G401 (cell line): ENCODE measurements around the gene RPS15. TPM values are rescaled to one million over a fixed set of nuclear protein-coding genes. Genes with fewer than 3 reads are reported as not detected.
"Not testable (repeated sequence)": the region's sequence is repeated elsewhere in the genome, so short reads cannot be mapped to it uniquely, and the experiment has no call there.

ENCODE experiments used
- DNase-seq: peaks from one replicate; pipeline ENCODE4 v3.0.0-alpha.2; 2015; ENCODE audit warnings: low spot score
- in situ Hi-C: cut with HindIII; loops from 2 replicates; pipeline ENCODE4 v1.10.0; 2016; ENCODE audit warnings: low sequenced_read_pairs, mixed read lengths
- total RNA-seq: library from RNA; depleted of rRNA; stranded (reverse); fragments of >200 nt; shearing (Covaris generic); gene quantifications from 2 replicates; pipeline ENCODE4 v1.2.3, GENCODE V29; 2014

The RPS15 gene
- total RNA-seq, 1 experiment from 2014 or later: 1,164 TPM

DNA sequence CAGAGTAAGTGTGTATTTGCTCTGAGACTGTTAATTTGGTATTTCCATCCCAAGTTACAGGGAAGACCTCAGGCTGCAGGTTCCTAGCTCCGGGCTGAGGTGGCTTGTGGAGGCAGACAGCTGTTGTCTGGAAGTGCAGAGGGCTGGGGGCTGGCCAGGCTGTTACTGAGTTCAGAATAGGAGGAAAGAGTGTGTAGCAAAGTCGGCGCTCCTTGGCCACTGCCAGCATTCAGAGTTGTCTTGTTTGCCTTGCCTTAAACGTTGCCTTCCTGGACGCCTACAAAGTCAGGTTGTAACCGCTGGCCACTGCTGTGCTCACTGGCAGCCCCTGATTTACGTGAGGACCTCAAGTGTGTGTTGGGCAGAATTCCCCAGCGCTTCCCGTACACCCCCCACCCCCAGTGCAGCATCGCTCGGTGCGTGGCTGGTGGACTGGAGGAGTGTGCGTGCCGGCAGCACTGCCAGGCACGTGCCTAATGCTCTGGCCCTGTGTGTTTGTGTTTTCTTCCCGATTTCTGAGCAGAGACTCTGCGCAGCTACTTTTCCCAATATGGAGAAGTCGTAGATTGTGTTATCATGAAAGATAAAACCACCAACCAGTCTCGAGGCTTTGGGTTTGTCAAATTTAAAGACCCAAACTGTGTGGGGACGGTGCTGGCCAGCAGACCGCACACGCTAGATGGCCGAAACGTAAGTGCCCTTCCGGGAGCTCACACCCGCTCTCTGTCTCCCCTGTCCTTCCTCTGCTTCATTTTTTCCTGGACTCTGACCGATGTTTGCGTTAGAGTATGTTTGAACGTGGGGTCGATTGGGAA is 20.3 kb upstream of the RPS15 start:
- in situ Hi-C loops: no loop called here
- peak; percentile 52 for DNase-seq

DNA sequence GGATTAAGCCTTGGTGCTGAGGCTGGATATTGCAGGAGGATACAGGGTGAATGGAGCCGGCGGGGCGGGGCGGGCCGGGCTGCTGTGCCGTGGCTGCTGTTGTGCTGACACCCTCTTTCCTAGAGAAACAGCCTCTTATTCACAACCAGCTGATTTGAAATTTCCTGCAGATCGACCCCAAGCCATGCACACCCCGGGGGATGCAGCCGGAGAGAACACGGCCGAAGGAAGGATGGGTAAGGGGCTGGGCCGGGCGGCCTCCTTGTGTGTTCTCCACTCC is 19.8 kb upstream of the RPS15 start:
- in situ Hi-C loops: no loop called here
- DNase-seq: no peak

DNA sequence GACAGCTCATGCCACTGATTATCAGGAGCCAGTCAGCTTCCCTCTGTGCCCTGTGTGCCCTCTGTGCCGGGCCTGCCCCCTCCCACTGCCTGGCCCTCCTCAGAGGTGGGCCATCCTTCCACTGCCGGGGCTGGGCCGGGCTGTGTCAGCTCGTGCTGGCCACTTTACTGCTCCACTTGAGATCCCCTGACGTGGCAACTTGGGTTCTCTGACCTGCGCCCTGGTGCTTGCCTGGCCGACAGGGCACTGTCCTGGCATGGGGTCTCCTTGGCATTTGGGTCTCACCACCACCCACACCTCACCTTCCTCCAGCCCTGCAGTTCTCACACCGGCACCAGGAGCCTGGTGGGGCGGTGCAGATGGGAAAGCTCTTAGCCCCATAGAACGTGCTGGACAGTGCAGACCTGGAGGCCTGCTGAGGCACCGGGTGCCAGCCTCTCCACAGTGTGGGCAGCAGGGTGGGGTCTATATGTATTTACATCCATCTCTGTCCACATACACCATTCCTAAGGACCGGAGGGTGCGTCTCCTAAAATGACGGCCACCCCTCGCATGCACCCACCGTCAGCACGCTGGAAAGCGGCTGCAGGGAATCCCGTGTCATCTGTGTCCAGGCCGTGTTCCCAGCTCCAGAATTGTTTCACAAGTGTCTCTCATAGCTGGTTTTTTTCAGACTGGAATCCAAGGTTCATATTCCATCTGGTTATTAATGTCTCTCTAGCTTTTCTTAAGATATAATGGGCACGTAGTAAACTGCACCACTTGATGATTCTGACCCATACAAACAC is 19.1 kb upstream of the RPS15 start:
- DNase-seq: no peak
- in situ Hi-C loops: no loop called here

DNA sequence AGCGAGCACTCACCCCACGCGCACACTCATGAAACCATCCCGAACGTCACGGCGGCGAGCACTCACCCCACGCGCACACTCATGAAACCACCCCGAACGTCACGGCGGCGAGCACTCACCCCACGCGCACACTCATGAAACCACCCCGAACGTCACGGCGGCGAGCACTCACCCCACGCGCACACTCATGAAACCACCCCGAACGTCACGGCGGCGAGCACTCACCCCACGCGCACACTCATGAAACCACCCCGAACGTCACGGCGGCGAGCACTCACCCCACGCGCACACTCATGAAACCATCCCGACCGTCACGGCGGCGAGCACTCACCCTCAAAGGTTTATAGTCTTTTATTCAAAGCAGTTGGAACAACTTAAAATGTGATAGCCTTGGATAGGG is 18.1 kb upstream of the RPS15 start:
- in situ Hi-C loops, DNase-seq: not testable (repeated sequence)

DNA sequence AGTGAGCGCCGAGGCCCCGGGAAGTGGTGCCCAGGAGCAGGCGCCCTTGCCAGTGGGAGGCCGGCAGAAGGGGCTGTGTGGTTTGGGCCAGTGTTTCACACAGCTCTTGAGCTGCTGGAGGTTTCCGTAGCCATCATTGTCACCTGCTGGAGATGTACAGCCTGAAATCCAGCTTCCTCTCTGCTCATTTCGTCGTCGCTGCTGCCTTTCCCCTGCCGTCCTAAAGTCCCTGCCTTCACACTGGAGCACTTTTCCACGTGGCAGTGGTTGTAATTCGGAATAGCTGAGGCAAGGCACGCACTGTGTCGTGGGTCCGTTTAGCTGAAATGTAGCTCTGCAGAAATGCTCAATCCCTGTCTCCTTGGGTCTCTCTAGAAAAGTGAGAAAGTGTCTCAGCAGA is 17.6 kb upstream of the RPS15 start:
- in situ Hi-C loops: no loop called here
- no peak for DNase-seq

DNA sequence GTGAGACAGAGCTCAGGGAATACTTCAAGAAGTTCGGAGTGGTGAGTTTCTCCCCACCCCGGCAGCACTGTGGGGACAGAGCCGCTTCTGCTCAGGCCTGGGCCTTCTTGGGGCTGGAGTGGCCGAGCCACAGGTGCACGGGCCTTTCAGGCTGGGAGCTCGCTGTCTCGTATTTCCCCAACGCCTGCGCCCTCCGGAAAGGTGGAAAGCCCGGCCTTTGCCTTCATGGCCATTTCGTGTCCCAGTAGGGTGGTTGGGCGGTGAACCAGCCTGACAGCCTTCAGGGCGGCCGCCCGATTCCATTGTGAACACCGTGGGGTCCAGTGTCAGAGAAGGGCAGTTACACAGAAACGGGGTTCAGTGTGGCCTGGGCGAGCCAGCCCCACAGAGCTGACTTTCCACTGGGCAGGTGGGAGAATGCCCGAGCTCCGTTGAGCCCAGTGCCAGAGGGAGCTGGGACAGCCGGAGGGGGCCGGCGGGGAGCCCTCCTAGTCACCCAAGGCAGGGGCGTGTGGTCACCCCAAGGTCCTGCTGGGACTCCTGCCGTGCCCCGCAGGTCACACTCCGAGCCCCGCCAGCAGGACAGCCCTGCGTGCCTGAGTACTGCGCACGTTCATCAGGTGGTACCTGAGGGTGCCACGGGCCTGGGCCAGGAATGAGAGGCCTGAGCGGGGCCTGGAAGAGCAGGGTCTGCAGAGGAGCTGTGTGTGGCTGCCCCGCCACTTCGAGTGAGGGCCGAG is 16.8 kb upstream of the RPS15 start:
- DNase-seq: no peak
- in situ Hi-C loops: no loop called here

DNA sequence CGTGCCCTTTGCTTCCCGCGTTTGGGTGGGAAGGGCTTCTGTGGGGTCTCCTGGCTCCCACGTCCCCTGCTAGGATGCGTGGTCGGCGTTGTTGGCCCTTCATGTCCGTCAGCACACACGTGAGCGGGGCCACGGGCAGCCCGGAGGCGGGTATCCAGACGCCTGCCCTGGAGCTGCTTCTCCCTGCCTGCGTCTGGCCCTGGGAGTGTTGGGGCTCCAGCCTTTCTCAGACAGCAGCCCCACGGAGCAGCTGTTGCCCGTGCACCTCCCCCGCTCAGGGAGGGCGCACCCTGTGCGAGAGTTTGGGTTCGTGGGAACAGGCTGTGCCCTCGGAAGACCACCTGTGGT is 16.3 kb upstream of the RPS15 start:
- in situ Hi-C loops: no loop called here
- DNase-seq: no peak

DNA sequence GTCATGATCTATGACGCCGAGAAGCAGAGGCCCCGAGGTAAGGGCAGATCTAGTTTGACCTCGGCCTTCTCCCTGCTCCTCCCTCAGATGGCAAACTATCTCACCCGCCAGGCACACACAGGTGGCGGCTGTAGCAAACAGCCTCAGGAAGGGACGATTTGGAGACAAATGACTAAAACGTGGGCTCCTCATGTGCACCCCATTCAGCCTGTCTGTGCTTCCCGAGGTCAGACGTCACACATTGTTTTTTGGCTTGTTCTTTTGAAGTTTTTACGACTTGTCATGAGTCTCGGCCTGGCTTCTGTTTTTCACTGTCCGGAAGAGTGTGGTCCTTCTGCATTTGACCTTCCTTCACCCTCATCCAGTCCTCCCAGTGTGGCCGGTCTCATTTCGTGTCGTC is 15.8 kb upstream of the RPS15 start:
- no peak for DNase-seq
- in situ Hi-C loops: no loop called here

DNA sequence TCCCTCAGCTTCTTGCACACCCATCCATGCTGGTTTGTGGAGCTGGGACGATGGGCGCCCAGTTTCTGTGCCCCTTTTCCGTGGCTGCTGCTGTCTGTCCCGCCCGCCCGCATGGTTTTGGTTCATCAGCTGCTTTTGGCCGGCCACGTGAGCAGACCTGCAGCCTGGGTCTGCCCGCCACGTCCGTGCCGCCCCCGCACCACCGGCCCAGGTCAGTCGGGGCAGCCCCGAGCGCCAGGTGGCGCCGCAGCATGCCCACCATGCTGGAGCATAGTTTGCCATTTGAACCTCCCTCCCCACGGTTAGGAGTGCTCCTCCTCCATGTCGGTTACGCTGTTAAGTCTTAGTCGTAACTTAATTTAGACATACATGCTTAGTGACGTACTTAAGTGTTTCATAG is 15.3 kb upstream of the RPS15 start:
- in situ Hi-C loops: no loop called here
- no peak for DNase-seq

DNA sequence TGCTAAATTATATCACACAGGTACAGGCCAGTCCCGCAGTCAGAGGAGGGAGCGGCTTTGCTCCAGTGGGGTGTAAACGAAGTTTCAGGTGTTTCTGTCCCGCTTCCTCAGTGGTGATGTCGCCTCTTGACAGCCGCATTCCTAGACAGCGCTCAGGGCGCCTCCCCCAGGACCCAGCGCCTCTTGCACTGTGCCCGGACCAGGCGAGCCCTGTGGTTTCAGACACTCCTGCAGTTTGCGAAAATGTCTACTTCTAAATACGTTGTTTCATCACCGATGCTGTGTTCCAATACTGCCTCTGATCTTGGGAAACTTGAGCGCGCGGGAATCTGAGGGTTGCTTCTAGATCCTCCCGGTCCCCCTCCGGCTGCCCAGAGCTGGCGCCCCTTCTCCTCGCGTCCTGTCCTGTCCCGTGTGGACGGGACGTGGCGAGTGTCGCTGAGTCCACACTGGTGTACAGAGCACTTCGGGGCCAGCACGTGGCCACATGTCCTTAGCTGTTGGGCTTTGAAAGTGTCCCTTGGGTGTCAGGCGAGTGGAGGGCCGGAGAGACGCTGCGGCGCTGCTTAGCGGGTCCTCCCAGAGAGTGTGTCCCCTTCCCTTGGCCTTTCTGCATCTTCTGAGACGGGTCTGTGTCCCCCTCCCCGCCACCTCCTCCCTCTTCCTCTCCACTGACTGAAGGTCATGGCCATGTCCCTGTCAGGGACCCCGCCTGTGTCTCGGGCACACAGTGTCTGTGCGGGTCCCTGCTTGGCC is 14.6 kb upstream of the RPS15 start:
- no peak for DNase-seq
- in situ Hi-C loops: no loop called here

DNA sequence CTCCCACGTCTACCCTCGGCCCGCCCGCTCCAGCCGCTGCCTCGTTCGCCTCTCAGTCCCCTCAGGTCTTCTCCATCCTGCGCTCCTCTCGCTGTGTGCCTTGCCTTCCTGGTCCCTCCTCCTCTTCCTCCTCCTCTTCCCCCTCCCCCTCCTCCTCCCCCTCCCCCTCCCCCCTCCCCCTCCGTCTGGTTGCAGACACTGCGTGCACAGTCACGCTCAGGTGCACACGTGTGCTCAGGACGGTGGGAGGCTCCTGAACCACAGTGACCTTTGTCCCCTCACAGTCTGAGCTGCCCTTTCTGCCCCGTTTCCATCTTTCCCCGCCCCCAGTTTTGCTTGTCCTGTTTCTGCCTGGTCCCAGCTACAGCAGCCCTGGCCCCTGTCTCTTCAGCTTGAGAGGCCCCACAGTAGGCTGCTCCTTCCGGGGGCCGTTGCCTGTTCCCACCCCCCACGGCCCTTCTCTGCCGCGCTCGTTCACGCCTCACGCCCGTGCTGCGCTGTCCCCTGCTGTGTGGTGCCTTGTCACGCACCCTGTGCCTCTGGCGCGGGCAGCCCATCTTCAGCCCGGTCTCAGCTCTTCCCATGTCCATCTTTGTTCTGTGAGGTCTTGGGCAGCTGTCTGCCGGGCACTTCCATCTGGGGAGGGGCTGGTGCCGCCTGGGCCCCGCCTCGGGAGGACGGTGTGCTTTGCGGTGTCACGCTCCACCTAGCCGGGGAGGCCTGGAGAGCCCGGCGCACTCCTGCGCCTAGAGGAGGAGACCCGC is 13.8 kb upstream of the RPS15 start:
- DNase-seq: no peak
- in situ Hi-C loops: no loop called here

DNA sequence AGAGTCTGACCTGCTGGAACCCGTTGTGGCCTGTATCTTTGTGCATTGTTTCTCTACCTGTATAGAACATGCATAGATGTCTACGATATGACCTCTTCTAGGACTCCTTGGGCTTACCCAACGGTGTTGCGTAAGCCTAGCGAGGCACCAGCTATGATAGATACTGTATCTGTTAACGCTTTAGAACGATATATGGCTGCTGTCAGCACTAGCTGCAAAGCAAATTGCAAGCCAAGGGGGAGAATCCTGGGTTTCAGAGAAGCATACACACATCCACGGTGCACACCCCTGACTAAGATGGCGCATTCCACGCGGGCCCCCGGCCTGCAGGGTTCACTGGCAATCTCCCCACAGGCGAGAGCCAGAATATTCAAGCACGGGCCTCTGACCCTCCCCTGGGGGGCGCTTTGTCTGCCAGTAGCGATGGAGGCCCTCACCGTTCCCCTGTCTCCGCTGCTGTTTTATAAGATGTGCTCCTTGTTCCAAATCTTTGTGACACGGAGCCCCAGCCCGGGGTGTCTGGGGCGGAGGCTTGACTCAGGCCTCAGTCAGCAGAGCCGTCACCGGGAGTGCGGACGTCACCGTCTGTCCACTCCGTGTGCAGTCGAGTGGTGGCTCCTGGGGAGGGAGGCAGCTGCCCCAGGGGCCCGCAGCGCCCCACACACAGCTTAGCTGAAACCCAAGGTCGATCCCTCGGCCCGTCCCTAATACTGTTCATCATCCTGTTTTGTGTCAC is 12.9 kb upstream of the RPS15 start:
- in situ Hi-C loops: no loop called here
- DNase-seq: no peak

DNA sequence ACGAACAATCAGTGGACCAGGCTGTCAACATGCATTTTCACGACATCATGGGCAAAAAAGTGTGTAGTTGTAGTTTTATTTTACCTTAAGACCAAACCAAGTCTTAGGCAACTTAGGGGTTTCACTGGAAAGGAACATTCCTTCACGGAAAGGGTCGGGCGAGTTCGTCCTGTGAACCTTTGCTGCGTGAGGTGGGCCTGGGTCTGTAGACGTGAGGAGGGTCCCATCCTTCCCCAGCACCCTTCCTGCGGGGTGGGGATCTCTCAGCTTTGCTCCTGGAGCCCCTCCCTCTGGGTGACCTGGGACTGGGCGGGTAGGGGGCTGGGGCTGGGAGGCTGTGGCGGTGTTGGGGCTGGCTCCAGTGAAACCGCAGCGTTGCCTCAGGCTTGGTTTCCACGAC is 12.3 kb upstream of the RPS15 start:
- DNase-seq: no peak
- in situ Hi-C loops: no loop called here

DNA sequence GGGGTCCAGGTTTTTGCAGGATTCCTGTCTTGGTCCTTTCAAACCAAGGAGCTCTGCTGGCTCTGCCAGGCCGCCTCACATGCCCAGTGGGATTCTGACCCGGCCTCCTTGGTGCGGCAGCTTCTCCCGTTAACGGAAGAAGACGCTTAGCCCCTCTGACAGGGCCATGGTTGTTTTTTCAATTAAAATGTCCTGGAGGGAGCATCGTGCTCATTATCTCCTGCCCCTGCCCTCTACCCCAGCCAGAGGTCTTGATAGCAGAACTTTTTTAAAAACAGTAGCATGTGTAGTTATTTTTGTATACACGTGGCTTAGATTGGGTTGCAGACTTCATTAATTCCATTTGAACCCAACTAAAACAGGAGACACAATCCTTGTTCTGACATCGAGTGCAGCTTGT is 11.5 kb upstream of the RPS15 start:
- in situ Hi-C loops: no loop called here
- no peak for DNase-seq

DNA sequence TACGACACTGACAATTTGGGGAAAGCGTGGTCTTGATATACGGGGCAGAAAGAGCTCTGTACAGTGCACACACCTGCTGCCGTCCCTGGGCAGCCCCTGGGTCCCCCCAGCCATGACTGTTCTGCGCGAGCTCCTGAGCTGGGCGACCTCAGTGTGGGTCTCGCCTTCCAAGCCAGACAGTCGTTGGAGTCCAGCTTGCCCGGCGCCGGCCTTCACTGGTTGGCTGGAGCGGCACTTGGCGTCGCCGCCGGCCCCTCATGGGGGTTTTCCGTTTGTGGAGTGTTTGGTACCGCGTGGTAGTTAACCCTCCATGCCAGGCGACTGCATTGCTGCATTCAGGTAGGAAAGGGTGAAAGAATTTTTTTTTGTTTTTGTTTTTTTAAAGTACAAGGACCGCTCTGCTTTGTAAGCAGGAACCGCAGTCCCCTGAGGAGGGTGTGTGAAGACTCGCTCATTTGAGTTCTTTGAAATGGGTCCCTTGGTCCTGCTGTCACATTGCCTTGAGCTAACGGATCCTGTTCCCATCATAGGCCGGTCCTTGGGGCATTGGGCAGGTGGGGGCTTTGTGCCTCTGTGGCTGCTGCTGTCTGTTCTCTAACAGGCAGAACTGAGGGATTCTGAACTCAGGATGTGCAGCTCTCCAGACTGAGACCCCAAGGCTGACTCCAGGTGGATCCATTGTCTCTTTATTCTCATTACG is 10.8 kb upstream of the RPS15 start:
- peak; percentile 56 for DNase-seq
- in situ Hi-C loops: no loop called here

DNA sequence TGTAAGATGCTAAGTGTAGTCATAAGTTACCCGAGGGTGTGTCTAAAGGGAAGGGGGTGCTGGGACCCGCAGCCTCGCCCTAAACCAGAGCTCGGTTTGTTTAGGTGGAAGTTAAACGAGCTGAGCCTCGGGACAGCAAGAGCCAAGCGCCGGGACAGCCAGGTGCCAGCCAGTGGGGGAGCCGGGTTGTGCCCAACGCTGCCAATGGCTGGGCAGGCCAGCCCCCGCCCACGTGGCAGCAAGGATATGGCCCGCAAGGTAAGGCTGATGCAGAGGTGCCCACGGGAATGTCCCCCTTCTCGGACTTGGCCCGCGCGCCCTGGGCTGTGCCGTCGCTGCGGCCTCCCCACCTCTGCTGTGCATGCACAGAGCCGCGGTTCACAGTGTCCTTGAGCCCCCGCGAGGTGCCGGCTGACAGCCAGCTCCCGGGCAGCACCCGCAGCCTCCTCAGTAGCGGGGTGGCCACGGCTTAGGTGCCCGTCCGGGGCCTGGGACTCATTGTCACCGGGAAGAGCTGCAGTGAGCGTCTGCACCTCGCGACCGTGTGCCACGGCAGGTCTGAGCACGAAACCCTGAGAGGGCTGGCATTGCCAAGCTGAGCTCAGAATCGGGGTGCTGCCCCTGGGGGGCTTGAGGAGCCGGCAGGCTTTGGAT is 9.3 kb upstream of the RPS15 start:
- peak; percentile 80 for DNase-seq
- in situ Hi-C loops: no loop called here

DNA sequence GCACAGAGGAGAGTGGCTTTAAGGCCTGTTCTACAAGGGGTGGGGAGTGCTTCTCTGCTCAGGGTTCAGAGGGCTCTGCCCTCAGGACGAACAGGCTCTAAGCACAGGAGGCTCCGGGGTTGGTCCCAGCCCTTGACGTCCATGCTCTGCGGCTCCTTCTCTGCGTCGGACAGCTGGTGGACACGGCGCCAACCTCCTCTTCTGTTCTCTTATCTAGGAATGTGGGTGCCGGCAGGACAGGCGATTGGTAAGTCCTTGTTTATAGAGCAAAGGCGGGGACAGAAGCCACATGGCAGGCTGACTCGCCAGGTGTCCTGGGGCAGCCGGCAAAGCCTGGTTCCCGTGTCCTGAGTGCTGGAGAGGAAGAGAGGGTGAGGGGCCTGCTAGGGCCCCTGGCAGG is 8.4 kb upstream of the RPS15 start:
- peak; percentile 63 for DNase-seq
- in situ Hi-C loops: no loop called here
